Dermis microvascular lymphatic vessel endothelial cell (primary cell): ENCODE data around the gene MYOG. TPM values are rescaled to one million over a fixed set of nuclear protein-coding genes. Genes with fewer than 3 reads are reported as not detected.

Experiments
- DNase-seq, 2 donors: peaks; one replicate each; pipeline versions ENCODE4 v3.0.0 to v3.0.0-alpha.2; 2010; ENCODE audit warnings: low read depth in 2 of 2
- total RNA-seq: library from RNA; depleted of rRNA; stranded (reverse); fragments of >200 nt; gene quantifications from 2 replicates; pipeline ENCODE4 v1.2.1, GENCODE V29; 2014

Gene MYOG
- total RNA-seq, 1 donor from 2014 or later: not detected

DNA sequence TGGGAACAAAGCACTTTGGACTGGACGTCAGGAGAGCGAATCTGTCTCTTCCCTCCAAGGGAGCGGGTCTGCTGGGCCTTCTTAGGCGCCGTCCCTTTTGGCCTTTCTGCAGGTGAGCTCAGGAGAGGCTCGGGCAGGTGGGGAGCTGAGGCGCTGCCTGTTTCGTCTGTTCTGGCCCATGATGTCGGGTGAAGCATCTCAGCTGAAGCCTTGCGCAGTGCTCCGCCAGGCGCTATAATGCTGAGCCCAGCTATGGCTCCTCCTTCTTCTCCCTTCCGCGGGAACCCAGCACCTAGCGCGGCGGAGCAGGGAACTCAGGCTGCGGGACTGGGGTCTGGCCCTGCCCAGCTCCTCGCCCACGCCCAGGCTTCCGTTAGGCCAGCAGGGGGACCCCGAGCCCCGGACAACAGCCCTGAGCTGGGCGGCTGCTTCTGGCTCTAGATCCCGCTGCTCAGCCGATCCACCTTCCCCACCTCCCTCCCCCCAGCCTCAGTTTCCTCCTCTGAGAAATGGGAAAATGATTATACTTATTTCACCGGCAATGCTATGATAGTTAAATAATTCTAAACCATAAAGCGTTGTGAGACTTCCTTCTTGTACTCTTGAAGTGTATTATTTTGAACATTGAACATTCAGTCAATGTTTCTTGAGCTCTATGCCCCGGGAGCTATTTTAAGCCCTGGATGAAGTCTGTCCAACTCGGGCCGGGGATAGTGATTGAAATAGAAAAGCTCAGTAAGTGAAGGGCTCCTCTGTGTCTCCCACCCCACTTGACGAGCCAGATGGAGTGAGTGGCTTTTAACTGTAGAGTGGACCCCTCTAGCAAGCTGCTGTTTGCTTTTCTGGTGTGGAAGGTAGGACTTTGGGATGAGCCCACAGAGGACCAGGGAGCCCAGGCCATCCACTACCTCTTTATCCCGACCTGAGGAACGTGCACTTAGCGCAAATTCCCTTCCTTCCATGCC lies 32.1 kb upstream of the MYOG start:
- peak; percentile 5 to 50 for DNase-seq

DNA sequence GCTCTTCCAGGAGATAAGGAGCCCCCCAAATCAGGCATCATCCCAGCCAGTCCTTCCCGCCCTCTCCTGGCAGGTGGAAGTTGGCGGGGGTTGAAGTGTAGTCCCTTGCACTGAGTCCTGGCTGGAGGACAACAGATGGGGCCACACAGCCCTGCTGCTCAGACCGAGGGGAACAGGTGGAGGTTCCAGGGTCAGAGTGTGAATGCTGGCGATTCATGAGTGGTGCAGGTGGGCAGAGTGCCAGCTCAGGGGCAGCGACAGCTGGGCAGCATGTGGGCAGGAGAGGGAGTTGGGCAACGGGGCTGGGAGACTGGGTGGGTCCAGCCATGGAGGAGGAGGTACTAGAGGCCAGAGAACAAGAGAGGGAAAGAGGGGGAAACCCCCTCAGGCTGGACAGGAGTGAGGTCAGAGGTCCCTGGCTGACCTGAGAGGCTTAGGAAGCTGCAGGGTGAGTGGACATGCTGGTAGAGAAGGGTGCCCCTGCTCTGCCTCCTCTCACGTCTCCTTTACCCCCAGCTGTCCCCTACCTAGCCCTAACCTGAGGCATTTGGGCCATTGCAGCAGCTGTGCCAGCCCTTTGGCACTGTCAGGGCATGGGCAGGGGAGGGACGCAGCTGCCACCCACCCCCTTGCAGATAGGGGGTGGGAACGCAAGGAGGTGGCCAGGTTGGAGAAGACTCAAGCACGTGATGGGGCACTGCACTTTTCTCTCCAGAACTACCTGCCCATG lies 30.4 kb upstream of the MYOG start:
- DNase-seq: no peak

DNA sequence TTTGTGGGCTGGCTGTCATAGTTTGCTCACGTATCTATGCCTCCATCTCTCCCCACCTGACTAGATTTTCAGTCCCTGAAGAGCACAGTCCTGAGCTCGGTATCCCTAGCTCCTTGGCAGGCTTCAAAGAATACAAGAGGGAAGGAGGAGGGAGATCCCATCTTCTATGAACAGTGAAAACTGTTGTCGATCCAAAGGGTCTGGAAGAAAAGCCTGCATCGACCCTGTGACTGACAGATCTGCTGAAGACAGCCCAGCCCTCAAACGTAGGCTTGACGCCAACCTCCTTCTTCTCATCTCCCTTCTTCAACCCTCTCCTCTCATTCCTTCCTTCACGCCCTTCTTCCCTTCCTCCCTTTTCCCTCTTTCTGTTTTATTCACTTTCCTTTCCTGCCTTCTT lies 28.4 kb upstream of the MYOG start:
- DNase-seq: no peak

DNA sequence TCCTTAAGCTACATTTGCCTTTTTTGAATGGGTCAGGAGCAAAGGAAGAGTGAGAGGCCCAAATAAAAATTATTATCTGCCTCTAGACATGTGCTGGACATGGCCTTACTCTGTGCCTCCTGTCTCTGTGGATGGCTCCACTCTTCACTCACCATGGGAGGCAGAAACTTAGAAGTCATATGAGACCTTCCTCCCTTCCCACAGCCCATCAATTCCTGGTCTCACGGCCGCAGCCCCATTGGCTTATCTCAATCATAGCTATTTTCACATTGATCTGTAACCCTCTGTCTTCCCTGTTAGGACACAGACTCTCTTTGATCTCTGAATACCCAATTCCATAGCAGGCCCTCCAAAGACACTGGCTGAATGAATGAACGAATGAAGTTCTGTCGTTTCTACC lies 27.5 kb upstream of the MYOG start:
- DNase-seq: no peak

DNA sequence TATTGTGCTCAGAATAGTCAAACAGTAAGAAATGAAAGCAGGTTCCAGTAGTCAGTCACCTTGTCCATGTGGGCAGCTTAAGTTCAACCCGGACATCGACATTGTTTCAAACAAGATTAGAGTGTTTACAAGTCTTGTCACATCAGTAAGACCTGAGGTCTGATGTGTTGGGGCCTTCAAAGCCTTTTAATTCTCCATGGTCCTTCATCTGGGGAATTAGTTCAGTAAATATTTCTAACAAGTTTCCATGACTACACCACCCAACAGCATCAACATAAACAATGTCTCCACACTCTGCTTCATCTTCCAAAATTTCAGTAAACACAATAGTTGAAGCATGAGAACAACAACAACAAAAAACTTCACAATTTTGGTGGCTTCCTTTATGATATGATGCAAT lies 26.7 kb upstream of the MYOG start:
- no peak for DNase-seq

DNA sequence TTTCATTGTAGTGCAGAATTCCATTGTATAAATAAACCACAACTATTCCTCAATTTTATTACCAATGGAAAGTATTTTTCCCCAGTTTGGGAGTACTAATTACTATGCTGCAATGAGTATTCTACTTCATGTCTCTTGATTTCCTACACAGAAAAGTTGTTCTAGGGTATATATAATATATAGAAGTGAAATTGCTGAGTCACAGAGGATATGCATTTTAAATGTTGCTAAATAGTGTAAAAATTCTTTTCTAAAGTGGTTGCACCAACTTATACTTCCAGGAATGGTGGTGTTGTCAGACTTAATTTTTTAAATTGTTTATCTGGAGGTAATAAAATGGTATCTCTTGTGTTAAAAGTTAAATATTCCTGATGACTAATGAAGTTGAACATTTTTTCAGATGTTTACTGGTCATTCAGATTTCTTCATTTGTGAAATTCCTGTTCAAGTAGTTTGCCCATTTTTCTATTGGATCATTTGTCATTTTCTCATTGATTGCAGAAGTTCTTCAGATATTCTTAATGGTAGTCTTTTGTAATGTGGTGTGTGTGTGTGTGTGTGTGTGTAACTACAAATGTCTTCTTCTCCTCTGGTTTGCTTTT lies 19.1 kb upstream of the MYOG start:
- no peak for DNase-seq

DNA sequence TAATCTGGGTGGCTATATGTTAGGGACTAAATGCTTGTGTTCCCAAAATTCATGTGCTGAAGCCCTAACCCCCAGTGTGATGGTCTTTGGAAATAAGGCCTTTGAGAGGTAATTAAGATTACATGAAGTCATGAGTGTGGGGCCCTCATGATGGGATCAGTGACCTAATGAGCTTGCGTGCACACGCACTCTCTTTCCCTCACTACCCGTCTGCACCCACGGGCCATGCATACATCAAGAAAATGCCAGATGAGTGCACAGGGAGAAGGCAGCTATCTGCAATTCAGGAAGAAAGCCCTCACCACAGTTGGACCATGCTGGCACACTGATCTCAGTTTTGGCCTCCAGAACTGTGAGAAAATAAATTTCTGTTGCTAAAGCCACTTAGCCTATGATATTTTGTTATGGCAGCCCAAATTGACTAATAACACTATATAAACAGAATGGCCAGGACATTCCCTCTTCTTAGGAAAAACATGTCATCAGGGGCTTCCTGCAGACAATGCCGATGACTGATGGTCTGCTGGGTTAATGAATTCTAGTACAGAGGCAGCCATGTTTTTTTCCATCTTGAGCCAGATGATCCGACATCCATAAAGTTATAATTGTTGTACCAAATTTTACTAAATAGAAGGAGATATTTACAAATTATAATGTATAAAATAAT lies 18.1 kb upstream of the MYOG start:
- DNase-seq: peak; percentile 64 to 65

DNA sequence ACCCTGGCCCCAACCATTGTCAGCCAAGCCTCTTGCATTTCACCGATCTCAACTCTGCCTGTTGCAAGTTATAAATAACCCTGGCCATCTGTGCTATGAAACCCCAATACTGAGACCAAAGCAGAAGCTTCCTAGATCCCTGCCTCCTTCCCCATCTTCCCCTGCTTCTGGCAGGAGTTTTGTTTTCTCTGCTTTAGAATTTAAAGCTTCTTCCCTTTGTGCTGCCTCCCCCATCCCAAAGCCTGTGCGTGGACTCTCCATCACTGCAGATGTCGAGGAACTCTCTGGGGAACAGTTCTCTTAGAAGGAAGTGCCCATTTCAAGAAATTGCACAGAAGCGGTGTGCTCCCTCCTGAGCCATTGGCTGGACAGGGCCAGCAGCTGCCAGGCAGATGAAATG lies 17.4 kb upstream of the MYOG start:
- no peak for DNase-seq

DNA sequence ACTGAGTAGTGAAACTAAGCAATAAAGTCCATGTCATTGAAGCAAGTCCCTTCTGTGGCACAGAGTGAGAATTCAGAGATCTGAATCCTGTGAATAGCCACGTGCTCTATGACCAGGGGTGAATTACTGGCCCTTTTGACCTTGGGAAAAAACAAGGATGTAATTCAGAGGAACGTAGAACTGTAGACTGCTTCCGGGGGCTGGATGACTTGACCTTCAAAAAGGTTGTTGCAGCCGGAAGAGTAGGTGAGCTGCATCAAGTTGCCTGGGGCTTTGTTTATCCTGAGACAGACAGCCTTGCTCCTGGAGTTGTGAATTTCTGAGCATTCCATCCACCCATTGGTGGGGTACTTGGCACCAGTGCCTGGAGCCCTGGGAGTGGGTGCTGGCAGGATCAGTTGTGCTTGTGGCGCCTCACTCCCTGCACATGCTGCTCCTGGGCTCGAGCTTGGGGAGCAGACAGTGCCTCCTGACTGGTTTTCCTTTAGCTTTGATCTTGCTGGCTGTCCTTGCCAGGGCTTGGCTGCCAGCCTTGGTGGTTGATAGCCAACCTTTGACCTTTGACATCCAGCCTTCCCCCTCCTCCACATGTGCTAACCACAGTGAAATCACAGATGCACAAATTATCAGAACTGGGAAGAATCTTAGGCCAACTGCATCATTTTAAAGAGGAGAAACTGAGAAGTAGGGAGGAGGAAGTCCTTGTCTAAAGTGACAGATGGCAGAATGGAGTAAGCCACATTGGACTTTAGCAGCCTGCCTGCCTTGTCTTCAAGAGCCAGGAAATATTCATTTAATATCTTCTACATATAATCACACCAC lies 16.2 kb upstream of the MYOG start:
- no peak for DNase-seq

DNA sequence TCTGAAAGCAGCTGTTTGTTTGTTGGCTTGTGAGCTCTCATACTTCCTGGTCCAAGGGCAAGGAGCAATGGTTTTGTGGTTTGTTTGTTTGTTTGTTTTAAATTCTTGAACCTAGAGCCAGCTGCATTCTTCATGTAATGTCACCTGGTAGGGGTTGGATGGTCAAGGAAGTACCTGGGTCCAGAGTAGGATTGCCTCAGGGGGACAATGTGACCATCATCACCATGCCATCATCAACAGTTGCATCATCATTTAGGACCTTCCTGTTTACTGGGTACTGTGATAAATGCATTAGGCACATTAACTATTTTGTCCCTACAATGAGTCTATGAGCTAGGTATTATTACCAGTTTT lies 14.7 kb upstream of the MYOG start:
- DNase-seq: no peak

DNA sequence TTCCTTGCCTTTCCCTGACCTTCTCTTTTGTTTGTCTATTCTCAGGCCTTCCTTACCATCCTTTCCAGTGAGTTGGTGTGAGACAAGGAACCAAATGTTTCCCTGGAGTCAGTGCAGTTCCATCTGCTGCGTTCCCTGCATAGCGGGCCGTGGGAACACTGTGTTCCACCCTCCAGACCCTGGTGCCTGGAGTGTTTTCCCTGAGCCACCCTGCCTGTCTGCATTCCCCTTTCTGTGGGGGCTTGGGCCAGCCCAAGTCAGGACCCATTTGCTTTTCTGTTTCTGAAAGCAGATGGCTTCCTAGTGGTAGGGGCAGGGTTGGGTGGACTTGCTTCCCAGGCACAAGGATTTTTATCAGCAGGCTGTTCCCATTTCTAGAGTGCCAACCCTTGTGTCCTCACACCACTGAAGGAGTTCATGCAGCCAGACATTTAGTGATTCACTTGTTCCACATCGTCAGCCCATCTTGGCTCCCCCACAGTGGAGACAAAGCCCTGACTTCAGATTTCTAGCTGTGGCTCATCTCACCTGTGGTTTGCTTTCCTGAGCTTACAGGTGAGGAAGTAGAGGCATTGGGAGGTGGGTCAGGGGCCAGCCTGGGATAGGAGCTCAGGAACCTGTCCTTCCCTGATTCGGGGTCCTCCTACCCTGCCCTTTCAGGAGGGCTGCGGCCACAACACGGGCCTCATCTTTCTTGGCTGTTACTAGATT lies 14.1 kb upstream of the MYOG start:
- DNase-seq: no peak

DNA sequence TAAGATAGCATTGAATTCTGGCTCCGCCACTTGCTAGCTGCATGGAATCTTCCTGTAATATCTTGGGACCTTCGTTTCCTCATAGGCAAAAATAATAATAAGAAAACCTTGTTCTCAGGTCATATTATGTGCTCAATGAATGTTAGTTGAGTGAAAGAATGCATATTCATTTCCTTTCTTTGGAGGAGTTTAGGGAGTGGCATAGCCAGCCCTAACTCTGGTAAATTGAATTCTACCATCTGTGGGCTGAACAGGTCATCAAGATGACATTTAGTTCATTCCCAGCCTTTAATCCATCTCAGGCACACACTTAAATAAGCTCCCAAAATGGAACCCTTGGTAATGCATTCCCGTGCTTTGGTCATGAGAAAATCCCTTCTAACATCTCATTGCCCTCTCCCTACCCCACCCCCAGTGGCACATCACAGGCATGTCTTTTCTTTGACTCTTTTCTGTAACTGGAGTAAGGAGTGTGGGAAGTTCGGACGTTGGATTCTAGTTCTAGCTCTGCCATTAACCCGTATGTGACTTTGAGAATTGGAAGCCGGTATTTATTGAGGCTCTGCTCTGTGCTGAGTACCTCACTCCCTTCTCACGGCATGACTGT lies 13.2 kb upstream of the MYOG start:
- DNase-seq: no peak

DNA sequence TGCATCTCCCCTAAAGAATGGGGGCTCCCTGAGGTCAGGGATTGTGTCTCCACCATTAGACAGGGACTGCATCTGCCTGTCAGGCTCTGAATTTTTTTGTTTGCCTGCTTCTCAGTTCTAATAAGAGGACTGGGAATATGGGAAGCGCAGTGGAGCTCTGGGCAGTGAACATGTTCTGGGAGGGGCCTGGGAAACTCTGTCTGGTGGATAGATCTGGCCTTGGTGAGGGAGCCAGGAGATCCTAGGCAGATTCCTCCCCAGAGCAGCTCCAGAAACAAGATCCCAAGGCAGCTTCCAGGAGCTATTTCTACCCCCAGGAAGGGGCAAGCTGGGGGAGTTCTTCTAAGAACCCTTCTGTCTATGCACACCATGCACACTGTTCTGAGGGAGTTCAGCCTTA lies 12.6 kb upstream of the MYOG start:
- no peak for DNase-seq

DNA sequence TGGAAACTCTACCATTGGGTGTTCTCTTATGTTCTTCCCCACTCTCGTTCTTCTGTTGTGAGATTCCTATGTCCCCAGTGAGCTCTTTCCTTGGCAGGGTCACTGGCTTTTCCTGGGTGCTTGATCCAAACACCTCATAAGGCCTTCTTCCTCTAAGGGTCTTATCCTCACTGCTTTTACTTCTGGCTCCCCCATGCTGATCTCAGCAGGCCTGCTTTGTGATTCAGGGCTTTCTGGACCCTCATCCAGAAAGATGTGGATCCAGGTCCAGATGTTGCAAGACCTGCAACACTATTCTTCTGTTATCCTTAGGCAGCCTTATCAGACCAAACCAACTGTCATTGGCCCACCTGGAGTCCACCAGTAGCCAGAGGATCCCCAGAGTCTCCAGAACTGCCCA lies 11.2 kb upstream of the MYOG start:
- no peak for DNase-seq

DNA sequence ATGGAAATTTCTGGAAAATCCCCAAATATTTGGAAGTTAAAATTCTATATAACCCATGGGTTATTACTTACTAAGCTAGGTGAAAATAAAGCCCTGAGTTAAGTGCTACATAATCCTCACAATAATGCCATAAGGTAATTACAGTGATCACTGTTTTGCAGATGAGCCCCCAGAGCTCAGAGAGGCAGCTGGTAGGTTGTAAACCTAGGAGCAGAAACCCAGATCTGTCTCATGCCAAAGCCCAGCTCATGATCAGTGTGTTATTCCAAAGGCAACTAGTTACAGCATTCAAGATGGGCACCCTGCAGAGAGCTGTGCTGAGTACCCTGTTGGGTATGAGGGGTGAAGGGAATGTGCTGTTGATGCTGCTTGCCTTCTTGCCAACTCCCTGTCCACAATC lies 10.8 kb upstream of the MYOG start:
- no peak for DNase-seq

DNA sequence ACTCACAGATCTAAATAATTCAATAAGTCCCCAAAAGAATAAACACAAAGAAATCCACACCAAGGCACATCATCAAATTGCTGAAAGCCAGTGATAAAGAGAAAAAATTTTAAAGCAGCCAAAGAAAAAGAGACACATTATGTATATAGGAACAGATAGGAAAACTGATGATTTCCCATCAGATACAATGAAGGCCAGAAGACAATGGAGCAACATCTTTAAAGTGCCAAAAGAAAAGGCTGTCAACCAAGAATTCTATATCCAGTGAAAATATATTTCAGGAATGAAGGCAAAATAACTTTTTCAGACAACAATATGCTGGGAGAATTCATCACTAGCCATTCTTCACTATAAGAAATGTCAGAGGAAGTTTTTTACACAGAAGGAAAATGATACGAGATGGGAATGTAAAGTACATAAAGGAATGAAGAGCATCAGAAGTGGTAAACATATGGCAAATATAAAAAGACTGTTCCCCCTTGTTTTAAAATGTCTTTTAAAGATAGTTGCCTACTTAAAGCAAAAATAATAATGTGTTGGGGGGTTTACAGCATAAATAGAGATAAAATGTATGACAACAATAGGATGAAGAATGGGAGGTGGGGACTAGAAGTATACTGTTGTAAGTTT lies 9.4 kb upstream of the MYOG start:
- DNase-seq: no peak

DNA sequence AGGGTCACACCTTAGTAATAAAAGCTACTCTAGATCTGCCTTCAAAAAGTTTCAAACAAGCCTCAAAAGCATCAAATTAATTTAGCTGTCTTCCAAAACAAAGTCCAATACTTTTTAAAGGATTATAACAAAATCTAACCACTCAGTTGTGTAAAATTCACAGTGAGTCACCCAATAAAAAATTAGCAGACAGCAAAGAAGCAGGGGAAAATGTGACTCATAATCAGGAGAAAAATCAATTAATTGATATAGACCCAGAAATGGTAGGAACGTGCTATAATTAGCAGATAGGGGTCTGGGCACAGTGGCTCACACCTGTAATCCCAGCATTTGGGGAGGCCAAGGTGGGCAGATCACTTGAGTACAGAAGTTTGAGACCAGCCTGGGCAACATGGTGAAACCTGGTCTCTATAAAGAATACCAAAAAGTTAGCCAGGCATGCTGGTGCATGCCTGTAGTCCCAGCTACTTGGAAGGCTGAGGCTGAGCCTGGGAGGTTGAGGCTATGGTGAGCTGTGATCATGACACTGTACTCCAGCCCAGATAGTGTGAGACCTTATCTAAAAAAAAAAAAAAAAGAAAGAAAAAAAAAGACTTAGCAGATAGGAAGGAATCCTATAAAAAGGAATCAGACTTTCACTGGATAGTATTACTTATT lies 8.1 kb upstream of the MYOG start:
- no peak for DNase-seq

DNA sequence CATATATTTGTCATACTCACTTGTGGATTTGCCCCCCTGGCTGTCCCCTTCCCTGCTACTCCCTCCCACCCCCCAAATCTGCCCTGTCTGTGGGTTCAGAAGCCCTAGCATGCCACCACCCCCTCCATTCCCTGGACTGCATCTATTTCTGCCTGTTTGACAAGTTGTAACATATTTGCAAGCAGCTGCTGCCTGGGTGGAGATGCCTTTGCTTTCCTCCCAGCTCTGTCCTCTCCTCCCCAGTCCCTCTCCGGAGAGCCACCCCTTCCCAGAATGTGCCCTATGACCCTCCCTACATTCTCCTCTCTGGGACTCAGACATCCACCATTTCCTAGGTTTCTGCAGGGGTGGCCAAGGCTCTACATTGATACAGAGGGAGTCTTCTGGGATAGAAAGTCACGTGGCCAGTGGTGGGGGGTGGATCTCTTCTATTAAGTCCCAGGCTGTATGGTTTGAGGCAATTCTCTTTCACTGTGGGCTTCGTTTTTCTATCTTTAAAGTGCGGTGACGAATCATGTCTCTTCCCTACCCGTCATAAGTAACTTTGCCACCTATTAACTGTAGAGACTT lies 6.0 kb upstream of the MYOG start:
- DNase-seq: no peak

DNA sequence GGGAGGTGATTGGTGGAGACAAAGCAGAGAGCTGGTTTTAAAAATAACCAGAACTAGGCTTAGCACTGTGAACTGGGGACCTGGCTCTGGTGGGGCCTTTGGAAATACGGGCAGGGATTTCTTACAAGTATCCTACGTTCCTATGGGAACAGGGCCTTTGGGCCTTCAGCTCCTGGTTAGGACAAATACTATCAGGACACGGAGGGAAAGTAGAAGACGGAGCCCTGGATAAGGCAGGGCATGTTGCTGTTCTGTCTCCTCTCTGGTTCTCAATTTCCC lies 5.3 kb upstream of the MYOG start:
- no peak for DNase-seq
